Transverse colon (tissue), 4 donors: ENCODE measurements around the gene SLX4. TPM values are rescaled to one million over a fixed set of nuclear protein-coding genes. Genes with fewer than 3 reads are reported as not detected.

Experiments used
- DNase-seq: peaks from one replicate; pipeline ENCODE4 v3.0.0-alpha.2; 2019
- H3K27ac ChIP-seq, 4 donors: fragments of 200-600 bp; sonication (generic); 2 replicates each; pipeline ENCODE4 v1.5.1; 2016 to 2018; ENCODE audit warnings: inconsistent platforms in 4 of 4
- H3K27me3 ChIP-seq: fragments of 200-600 bp; sonication (generic); 2 replicates; pipeline ENCODE4 v1.5.1; 2017; ENCODE audit warnings: inconsistent platforms
- H3K36me3 ChIP-seq, 4 donors: fragments of 200-600 bp; sonication (generic); 2 replicates each; pipeline ENCODE4 v1.5.1; 2017 to 2019; ENCODE audit warnings: inconsistent platforms in 4 of 4
- H3K4me1 ChIP-seq, 4 donors: fragments of 200-600 bp; sonication (generic); 2 replicates each; pipeline ENCODE4 v1.5.1; 2017 to 2020; ENCODE audit warnings: inconsistent platforms in 4 of 4
- H3K4me3 ChIP-seq, 4 donors: fragments of 200-600 bp; sonication (generic); 1 replicate in 1 of 4; 2 replicates in 3 of 4; pipeline versions ENCODE4 v1.5.1 to v1.6.1; 2017 to 2019; ENCODE audit warnings: inconsistent platforms in 4 of 4
- H3K9me3 ChIP-seq, 2 donors: fragments of 200-600 bp; sonication (generic); 2 replicates each; pipeline ENCODE4 v1.5.1; 2017 to 2019; ENCODE audit warnings: inconsistent platforms in 2 of 2
- EP300 ChIP-seq: sonication (generic); formaldehyde crosslinking; IDR thresholded peaks from one replicate; pipeline ENCODE4 v1.6.1; 2017; ENCODE audit warnings: antibody characterized with exemption, low read depth
- POLR2A ChIP-seq: fragments of 450-650 bp; IDR thresholded peaks from one replicate; pipeline ENCODE4 v1.6.1; 2016; ENCODE audit warnings: antibody characterized with exemption, mild to moderate bottlenecking, moderate library complexity
- POLR2AphosphoS5 ChIP-seq, 3 donors: sonication (generic); formaldehyde crosslinking; IDR thresholded peaks; one replicate each; pipeline ENCODE4 v1.6.1; 2016; ENCODE audit warnings: antibody characterized with exemption in 3 of 3
- WGBS, 2 donors: methylation state at CpG; one replicate each; pipeline ENCODE4 v1.1.5; 2018; ENCODE audit warnings: low coverage in 1 of 2; 5-methylcytosine and 5-hydroxymethylcytosine counted together
- in situ Hi-C, 4 donors: fragments of 200-750 bp; cut with MboI; loops; one replicate each; pipeline versions ENCODE4 v1.15.0 to v1.15.1; 2017; ENCODE audit warnings: low sequenced_read_pairs in 3 of 4, low pct_ligation_motif_present in 1 of 4, low pct_unique_long_range_greater_than_20kb in 1 of 4
- intact Hi-C: fragments of 100-400 bp; cut with DNase I; formaldehyde crosslinking; loops from one replicate; pipeline ENCODE4 v1.15.1; 2023; ENCODE audit warnings: low total_unique reads
- total RNA-seq, 4 donors: library from RNA; depleted of rRNA; stranded (reverse); fragments of >200 nt; gene quantifications; one replicate each; pipeline ENCODE4 v1.1.0, GENCODE V29; 2016
- TF ChIP-seq, protein P1 (sequence below), 5 experiments: fragments of 200-600 bp in 3 of 5; fragments of 450-650 bp in 2 of 5; sonication (generic) in 3 of 5; IDR thresholded peaks; 1 replicate in 2 of 5; 2 replicates in 3 of 5; pipeline ENCODE4 v1.5.1; 2016 to 2017; ENCODE audit warnings: antibody characterized with exemption in 5 of 5, inconsistent platforms in 3 of 5, mild to moderate bottlenecking in 2 of 5, moderate library complexity in 1 of 5

Gene SLX4
- total RNA-seq, 4 donors from 2014 or later, result 3.0 to 11.5 (median 4.9) TPM

DNA sequence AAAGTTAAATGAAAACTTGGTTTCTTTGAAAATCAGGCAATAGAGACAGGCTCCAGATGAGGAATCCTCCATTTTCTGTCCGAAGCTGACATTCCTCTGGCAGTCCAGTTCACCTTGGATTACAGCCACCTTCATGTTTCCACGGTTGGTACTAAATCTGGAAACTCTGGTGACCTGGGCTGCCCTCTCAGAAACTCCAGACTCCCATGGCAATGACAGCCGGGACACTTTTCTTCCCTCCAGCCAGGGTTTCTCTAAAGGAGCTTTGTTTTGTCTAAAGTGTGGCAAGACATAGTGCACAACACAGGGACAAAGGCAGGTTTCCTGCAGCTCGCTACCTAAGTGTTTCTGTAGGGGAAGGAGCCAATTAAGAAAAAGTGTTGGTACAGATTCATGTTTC, 74.6 kb downstream of the SLX4 start:
- DNase-seq, result no peak
- WGBS, 2 donors, result 69 to 90% methylated on average over 3 to 4 of the region's 4 CpGs
- in situ Hi-C loops (no loop called here), intact Hi-C loops (no loop called here)
- Histone ChIP-seq H3K27ac (no peak overlapping the region), H3K27me3 (no peaks in the 10 kb centered on the region), H3K9me3 (no peaks in the 10 kb centered on the region), H3K36me3 (peaks cover 0 to 17% (median 5%) of the 10 kb centered on the region in 4 donors), H3K4me1 (no peaks in the 10 kb centered on the region), H3K4me3 (no peak overlapping the region)
- TF ChIP-seq POLR2AphosphoS5 (IDR thresholded peaks at IDR 0.05), result no peak
- TF ChIP-seq, protein P1, sequence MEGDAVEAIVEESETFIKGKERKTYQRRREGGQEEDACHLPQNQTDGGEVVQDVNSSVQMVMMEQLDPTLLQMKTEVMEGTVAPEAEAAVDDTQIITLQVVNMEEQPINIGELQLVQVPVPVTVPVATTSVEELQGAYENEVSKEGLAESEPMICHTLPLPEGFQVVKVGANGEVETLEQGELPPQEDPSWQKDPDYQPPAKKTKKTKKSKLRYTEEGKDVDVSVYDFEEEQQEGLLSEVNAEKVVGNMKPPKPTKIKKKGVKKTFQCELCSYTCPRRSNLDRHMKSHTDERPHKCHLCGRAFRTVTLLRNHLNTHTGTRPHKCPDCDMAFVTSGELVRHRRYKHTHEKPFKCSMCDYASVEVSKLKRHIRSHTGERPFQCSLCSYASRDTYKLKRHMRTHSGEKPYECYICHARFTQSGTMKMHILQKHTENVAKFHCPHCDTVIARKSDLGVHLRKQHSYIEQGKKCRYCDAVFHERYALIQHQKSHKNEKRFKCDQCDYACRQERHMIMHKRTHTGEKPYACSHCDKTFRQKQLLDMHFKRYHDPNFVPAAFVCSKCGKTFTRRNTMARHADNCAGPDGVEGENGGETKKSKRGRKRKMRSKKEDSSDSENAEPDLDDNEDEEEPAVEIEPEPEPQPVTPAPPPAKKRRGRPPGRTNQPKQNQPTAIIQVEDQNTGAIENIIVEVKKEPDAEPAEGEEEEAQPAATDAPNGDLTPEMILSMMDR (IDR thresholded peaks at IDR 0.05), result no peak
- TF ChIP-seq EP300, result no peak
- no peak for TF ChIP-seq POLR2A

DNA sequence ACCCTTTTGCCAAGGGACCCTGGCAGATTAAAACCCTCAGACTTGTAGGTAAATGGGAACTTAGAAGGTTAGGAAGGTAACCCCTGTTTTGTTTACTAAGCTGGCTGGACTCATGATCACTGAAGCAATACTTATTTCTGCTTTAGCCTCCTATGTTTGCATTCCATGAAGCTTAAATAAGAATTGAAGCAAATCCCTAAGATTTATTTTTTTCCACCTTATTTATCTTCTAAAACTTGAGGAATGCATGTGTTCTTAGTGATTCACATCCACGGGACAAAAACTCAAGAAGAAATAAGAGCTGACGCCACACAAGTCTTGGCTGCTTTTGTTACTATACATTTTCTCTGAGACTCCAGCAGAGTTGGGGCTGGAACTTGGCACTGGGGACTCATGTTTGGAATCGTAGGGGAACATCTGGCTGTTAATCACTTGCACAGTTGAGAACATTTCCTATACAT, 75.1 kb downstream of the SLX4 start:
- no peaks in the 10 kb centered on the region for H3K4me1 ChIP-seq
- no peak for TF ChIP-seq POLR2AphosphoS5 (IDR thresholded peaks at IDR 0.05)
- H3K27ac ChIP-seq, result no peak overlapping the region
- intact Hi-C loops (no loop called here), in situ Hi-C loops (no loop called here)
- H3K27me3 ChIP-seq, result no peaks in the 10 kb centered on the region
- H3K36me3 ChIP-seq, result peaks cover 0 to 20% (median 5%) of the 10 kb centered on the region in 4 donors
- no peak for DNase-seq
- 62 to 67% methylated on average over 3 of the region's 3 CpGs for WGBS, 2 donors
- H3K9me3 ChIP-seq, result no peaks in the 10 kb centered on the region
- H3K4me3 ChIP-seq, result no peak overlapping the region

DNA sequence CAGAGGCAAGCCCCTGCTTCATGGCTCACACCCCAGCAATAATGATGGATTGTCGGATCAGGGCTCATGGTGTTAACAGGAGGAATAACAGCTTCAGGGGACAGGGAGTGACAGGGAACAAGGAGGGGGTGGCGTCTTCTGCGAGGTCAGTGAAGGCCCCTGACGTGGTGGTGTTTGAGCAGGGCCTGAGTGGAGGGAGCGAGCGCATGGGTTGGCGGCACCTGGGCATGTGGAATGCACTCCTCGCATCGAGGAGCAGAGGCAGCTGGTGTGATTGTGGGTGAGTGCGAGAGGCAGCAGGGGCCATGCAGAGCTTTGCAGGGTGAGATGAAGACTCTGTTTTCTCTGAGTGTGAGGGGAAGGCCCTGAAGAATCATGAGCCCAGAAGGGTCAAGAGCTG, 77.3 kb downstream of the SLX4 start:
- Histone ChIP-seq H3K27ac (no peak overlapping the region), H3K9me3 (no peaks in the 10 kb centered on the region), H3K4me3 (no peak overlapping the region), H3K36me3 (peaks cover 0 to 21% (median 8%) of the 10 kb centered on the region in 4 donors), H3K4me1 (no peaks in the 10 kb centered on the region), H3K27me3 (no peaks in the 10 kb centered on the region)
- whole genome bisulfite sequencing, 2 donors, result 80 to 95% methylated on average over 1 to 10 of the region's 10 CpGs
- intact Hi-C loops (no loop called here), in situ Hi-C loops (no loop called here)
- DNase-seq, result no peak
- TF ChIP-seq EP300 (no peak), POLR2A (no peak), POLR2AphosphoS5 (IDR thresholded peaks at IDR 0.05) (no peak)
- TF ChIP-seq, protein P1 (IDR thresholded peaks at IDR 0.05), result no peak

DNA sequence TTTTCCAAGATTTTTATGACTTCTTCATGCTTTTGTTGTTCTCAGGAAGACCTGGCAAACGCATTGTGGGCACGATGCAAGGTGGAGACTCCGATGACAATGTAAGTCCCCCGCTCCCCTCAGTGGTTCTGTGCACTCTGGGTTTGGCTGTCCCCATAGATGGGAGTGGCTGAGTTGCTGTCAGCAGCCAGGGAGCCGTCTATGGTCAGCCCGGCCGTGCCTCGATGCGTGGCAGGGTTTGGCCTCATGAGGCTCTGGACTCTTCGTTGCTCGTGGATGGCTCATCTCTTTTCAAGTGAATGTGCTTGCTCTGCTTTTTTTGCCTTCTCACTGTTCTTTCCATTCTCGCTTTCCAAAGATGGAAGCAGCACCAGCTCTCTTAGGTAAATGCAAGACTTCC, 78.7 kb downstream of the SLX4 start:
- no peaks in the 10 kb centered on the region for H3K4me1 ChIP-seq
- intact Hi-C loops (no loop called here), in situ Hi-C loops (no loop called here)
- no peaks in the 10 kb centered on the region for H3K27me3 ChIP-seq
- H3K4me3 ChIP-seq, result no peak overlapping the region
- peaks cover 0 to 21% (median 8%) of the 10 kb centered on the region in 4 donors for H3K36me3 ChIP-seq
- 96% methylated on average over 12 of the region's 12 CpGs; no CpG with 5 or more reads in 1 of the 2 donors for WGBS, 2 donors
- DNase-seq, result no peak
- no peak for TF ChIP-seq POLR2AphosphoS5 (IDR thresholded peaks at IDR 0.05)
- no peak for TF ChIP-seq POLR2A
- no peak overlapping the region for H3K27ac ChIP-seq
- no peaks in the 10 kb centered on the region for H3K9me3 ChIP-seq

Other genes starting within 250 kb of the SLX4 start
- 10 to 100 TPM in 3 of 4 donors, under 1 TPM in 1; 1.00 to 12.7 (median 11.6) TPM for gene ZSCAN32, start 210.6 kb downstream of the SLX4 start, total RNA-seq
- 10 to 100 TPM in 2 of 4 donors, 1 to 10 TPM in 2; 7.9 to 14.8 (median 11.4) TPM for gene ZNF174, start 210.4 kb downstream of the SLX4 start, total RNA-seq
- 1 to 10 TPM in 2 of 4 donors, under 1 TPM in 2; 0.37 to 2.4 (median 0.91) TPM for gene ZNF597, start 168.1 kb downstream of the SLX4 start, total RNA-seq
- gene NAA60, start 167.9 kb downstream of the SLX4 start, total RNA-seq, result 100 to 1,000 TPM in 1 of 4 donors, 10 to 100 TPM in 3; 57.3 to 247 (median 72.9) TPM
- gene C16orf90, start 116.1 kb downstream of the SLX4 start, total RNA-seq, result not detected
- gene CLUAP1, start 110.6 kb downstream of the SLX4 start, total RNA-seq, result 10 to 100 TPM in 1 of 4 donors, 1 to 10 TPM in 3; 3.4 to 84.0 (median 8.4) TPM
- 10 to 100 TPM in 1 of 4 donors, 1 to 10 TPM in 3; 2.3 to 12.3 (median 5.1) TPM for gene NLRC3, start 34.2 kb downstream of the SLX4 start, total RNA-seq
- 100 to 1,000 TPM in 1 of 4 donors, 10 to 100 TPM in 3; 27.3 to 139 (median 36.5) TPM for gene DNASE1, start 43.1 kb upstream of the SLX4 start, total RNA-seq
- gene TRAP1, start 105.9 kb upstream of the SLX4 start, total RNA-seq, result 100 to 1,000 TPM in 1 of 4 donors, 10 to 100 TPM in 3; 31.8 to 231 (median 57.1) TPM